NCI-H524 (cell line): ENCODE results near the gene DNAJA4.

Source experiments
- DNase-seq, 2 experiments: peaks; one replicate each; lab custom pipeline; 2025; lab: John Stamatoyannopoulos, UW

Gene DNAJA4

GRCh38 chr15:78264304-78265136 is at the start of gene DNAJA4:
DNAJA4 (plus strand) TSS chr15:78264562; CDS start chr15:78264764, 202 bp downstream.
- no peak for DNase-seq

- no peak for DNase-seq
Observed at GRCh38 chr15:78216276-78217104, 47.9 kb upstream of the DNAJA4 start.

GRCh38 chr15:78220713-78221112 is 43.6 kb upstream of the DNAJA4 start:
- DNase-seq: peak; percentile 16 to 62

DNA sequence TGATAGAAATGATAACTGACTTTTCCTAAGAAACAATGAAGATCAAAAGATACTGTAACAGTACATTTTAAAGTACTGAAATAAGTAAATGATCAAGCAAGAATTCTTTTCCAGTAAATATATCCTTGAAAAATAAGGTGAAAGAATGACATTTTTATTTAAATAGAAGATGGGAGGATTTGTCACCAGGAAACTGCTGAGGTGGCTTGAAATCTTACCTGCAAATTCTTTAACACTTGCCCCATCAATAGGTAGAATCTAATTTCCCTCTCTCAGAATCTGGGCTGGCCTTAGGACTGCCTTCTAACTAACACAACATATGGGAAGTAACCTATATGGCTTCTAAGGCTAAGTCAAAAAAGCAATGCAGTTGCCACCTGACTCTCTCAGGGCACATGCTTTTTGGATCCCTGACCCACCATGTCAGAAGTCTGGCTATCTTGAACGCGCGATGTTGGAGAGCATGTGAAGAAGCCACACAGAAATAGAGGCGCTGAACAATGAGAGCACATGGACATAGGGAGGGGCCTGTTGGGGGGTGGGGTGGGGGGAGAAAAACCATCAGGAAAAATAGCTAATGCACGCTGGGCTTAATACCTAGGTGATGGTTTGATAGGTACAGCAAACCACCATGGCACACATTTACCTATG is 41.5 kb upstream of the DNAJA4 start:
- peak in 1 of 2 experiments; percentile 69 for DNase-seq

GRCh38 chr15:78223396-78224022 is 40.9 kb upstream of the DNAJA4 start:
- DNase-seq: peak; percentile 84 to 93

GRCh38 chr15:78224023-78224411 is 40.3 kb upstream of the DNAJA4 start:
- peak; percentile 38 to 55 for DNase-seq

DNA sequence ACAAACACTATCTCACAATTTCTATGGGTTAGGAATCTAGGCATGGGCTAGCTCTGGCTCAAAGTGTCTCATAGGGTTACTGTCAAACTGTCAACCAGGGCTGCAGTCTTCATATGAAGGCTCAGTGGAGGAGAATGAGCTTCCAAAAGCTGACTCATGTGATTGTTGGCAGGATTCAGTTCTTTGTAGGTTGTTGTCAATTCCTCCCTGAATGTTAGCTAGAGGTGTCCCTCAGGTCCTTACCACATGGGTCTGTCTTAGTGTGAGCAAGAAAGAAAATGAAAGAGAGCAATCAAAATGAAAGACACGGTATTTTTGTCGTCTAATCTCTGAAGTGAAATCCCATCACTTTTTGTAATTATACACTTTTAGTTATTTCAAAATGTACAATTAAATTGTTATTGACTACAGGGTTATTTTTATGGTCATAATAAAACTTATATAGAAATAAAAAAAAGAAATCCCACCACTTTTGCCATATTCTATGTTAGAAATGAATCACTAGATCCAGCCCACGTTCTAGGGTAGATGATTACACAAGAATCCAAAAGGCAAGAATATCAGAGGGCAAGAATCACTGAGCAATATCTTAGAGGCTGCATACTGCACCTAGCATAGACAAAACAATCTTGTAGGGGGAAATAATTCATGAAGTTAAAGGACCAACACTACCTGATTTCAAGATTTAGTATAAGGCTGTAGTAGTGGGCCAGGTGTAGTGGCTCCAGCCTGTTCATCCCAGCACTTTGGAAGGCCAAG is 38.4 kb upstream of the DNAJA4 start:
- DNase-seq: no peak

GRCh38 chr15:78228356-78228996 is 35.9 kb upstream of the DNAJA4 start:
- no peak for DNase-seq

DNA sequence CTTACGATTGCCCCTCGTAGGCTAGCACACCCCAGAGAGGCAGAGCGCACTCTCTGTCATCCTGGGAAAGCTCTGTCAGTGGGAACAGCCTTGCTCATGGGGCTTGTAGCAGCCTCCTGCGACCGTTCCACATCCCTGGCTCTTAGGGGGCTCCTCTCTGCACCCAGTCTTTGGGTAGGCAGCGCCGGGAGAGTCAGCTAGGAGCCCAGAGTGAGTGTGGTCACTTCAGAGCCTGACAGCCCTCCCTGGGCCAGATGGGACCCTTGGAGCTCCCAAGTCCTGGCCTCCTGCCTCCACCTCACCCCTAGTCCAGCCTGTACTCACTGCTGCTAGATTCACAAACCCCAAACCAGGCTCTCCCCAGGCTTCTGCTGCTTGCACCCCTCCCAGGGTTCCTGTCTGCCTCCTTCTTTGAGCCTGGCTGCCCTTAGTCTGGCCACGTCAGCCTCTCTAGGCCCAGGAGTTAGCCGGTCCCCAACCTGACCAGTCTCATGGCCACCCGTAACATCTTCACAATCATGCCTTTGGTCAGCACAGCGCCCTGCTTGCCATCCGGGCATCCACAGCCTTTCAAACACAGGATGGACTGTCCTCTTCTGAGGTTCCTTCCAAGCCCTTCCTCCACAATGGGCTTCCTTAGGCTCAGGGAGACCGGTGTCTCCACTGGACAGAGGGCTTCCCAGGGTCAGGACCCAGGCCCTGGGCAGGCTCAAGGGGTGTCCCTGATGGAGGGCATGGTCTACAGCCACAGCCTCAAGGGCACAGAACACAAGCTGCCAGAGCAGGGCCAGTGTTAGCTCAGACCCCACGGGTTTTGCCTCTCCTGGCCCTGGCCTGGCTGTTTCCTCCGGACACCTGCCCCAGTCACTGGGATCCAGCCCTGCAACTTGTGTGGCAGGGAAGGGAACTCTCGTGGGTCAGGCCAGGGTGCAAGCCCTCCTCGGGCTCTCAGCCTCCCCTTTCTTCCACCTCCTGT is 34.6 kb upstream of the DNAJA4 start:
- DNase-seq: no peak

DNA sequence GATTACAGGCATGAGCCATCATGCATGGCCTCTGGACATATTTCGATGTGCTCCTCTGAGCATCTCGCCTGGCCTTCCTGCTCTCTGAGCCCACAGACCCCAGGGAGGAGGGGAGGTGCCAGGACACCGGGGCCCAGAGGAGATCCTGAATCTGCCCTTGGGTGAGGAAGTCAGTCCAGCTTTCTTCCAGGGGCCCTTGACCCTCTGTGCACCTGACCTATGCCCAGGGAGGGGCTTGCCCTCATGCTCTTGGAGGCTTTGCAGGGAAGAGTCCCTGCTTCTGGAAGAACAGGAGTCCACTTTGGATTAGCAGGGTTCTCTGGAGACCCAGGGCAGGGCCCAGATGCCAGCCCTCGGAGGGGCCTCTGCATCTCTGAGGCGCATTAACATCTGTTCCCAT is 31.4 kb upstream of the DNAJA4 start:
- DNase-seq: peak in 1 of 2 experiments; percentile 34

- DNase-seq: no peak
Observed at GRCh38 chr15:78233496-78233895, 30.9 kb upstream of the DNAJA4 start.

DNA sequence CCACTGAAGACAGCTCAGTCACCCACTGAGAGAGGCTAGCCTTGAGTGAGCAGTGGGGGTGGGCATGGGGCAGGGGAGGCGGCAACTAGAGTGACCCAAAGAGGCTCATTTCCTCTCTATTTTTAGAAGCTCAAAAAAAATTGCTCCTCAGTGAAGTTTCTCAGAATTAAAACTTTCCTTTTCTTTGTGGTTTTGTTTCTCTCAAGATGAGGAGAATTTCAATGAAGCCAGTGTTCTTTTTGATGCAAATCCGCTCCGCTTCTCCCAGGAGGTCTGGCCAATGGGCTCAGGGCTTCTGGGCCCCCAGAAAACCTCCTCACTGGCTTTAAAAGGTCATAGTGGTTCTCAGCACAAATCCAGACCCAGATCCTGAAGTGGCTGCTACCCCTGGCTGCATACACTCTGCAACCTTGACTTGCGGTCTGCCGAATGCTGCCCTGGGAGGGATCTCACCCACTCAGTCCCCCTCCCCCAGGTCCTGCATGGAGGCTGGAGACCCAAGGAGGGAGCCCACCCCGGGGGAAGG is 29.8 kb upstream of the DNAJA4 start, which contains the start of gene ACSBG1:
ACSBG1 (minus strand) TSS at position 51 of the 526 bp plus-strand sequence. CDS start 64 bp downstream, outside the sequence.
- DNase-seq: no peak

- DNase-seq: no peak
Observed at GRCh38 chr15:78236491-78236890, 27.9 kb upstream of the DNAJA4 start.

- DNase-seq: no peak
Observed at GRCh38 chr15:78237146-78237545, 27.2 kb upstream of the DNAJA4 start.

DNA sequence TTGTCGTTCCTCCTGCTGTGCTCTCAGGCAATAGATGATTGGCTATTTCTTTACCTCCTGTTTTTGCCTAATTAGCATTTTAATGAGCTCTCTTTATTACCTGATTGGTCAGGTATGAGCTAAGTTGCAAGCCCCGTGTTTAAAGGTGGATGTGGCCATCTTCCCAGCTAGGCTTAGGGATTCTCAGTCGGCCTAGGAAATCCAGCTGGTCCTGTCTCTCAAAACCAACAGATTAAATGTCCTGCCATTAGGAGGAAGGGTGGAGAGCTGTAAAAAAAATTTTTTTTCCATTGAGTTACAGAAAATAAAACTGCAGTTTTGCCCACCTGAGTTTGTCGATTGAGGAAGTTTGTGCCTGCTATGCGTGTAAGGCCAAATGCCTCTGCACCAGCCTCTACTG is 24.6 kb upstream of the DNAJA4 start:
- DNase-seq: peak in 1 of 2 experiments; percentile 16

DNA sequence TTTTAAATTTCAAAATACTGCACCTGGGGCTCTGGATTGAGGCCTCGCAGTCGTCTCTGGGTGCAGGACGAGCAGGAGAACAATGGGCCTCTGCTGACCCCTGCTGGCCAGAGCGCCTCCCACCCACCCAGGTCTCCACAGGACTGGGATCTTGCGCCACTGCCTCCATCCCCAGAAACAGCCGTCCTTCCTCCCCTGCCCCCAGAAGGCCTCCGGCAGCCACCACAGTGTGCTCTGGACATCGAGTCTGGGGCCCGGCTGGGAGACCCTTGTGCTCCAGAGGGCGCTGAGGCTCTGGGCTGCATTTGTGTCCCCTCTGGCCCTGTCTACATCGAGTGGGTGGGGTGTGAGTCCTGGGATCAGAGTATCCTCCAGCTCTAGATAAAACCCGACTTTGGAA is 23.3 kb upstream of the DNAJA4 start:
- peak; percentile 70 to 83 for DNase-seq

DNA sequence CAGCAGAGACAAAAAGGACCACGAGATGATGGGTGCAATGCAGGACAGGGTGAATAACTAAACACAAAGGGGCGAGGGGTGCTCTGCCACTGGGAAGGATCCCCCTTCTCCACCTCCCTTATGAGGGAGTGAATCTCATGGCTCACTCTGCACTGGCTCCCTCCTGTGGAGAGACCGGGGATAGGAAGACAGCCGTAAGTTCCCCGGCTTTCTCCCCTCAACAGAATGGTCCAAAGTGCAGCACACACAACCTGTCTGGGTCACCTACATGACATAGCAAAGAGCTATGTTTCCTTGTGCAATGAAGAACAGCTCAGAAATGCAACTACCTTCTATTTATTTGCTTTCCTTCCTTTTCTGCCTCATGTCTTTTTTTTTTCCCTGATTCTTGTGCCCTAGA is 22.2 kb upstream of the DNAJA4 start:
- peak in 1 of 2 experiments; percentile 37 for DNase-seq

- no peak for DNase-seq
Observed at GRCh38 chr15:78243058-78243457, 21.3 kb upstream of the DNAJA4 start.

DNA sequence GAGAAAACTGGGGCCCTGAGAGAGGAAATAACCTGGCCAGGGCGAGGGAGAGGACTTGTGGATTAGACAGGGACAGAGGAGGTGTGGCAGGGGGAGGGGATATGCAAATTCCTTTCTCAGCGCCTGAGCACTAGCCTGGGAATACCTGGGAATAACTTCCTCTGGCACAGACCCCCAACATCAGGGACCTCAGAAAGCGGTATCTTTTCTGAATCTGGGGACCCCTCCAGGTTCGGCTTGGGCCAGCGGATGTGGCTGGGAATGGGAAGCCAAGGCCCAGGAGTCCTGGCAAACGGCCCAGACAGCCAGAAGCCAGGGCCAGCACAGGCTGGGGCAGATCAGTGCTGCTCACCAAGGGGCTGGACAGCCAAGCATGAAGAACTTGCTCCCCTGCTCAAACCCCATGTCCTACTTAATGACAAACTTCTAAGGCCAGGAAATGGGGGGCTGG is 20.8 kb upstream of the DNAJA4 start:
- DNase-seq: no peak
